HG02884 (cell line): ENCODE measurements around the gene L3MBTL4.
"Not testable (repeated sequence)": the region's sequence is repeated elsewhere in the genome, so short reads cannot be mapped to it uniquely, and the experiment has no call there.

Experiments
- ATAC-seq: cut with Tn5 transposase; IDR thresholded peaks from one replicate; pipeline ENCODE4 v1.9.1; 2021; ENCODE audit warnings: mild to moderate bottlenecking, moderate library complexity; ENCODE audit not compliant: unreplicated experiment

Gene L3MBTL4

GRCh38 chr18:6406910-6407470 is 7.7 kb downstream of the L3MBTL4 start:
- no peak for ATAC-seq

- ATAC-seq: no peak
Observed at GRCh38 chr18:6406075-6406909, 8.4 kb downstream of the L3MBTL4 start.

GRCh38 chr18:6405237-6406074 is 9.3 kb downstream of the L3MBTL4 start:
- ATAC-seq: no peak

GRCh38 chr18:6404834-6405233 is 9.9 kb downstream of the L3MBTL4 start:
- ATAC-seq: no peak

- ATAC-seq: no peak
Observed at GRCh38 chr18:6401687-6402086, 13.0 kb downstream of the L3MBTL4 start.

- ATAC-seq: no peak
Observed at GRCh38 chr18:6399776-6400175, 14.9 kb downstream of the L3MBTL4 start.

- no peak for ATAC-seq
Observed at GRCh38 chr18:6397931-6398566, 16.7 kb downstream of the L3MBTL4 start.

- no peak for ATAC-seq
Observed at GRCh38 chr18:6396847-6397246, 17.9 kb downstream of the L3MBTL4 start.

GRCh38 chr18:6396276-6396675 is 18.4 kb downstream of the L3MBTL4 start:
- ATAC-seq: no peak

GRCh38 chr18:6389005-6389404 is 25.7 kb downstream of the L3MBTL4 start:
- ATAC-seq: no peak

- no peak for ATAC-seq
Observed at GRCh38 chr18:6382963-6383362, 31.7 kb downstream of the L3MBTL4 start.

GRCh38 chr18:6377473-6377872 is 37.2 kb downstream of the L3MBTL4 start:
- ATAC-seq: not testable (repeated sequence)

- ATAC-seq: no peak
Observed at GRCh38 chr18:6376433-6377229, 38.1 kb downstream of the L3MBTL4 start.

- no peak for ATAC-seq
Observed at GRCh38 chr18:6374935-6375529, 39.7 kb downstream of the L3MBTL4 start.

GRCh38 chr18:6374340-6374739 is 40.4 kb downstream of the L3MBTL4 start:
- ATAC-seq: no peak

GRCh38 chr18:6373187-6373586 is 41.5 kb downstream of the L3MBTL4 start:
- no peak for ATAC-seq

GRCh38 chr18:6370886-6371635 is 43.6 kb downstream of the L3MBTL4 start:
- no peak for ATAC-seq

- no peak for ATAC-seq
Observed at GRCh38 chr18:6370410-6370809, 44.3 kb downstream of the L3MBTL4 start.

GRCh38 chr18:6368017-6368416 is 46.7 kb downstream of the L3MBTL4 start:
- no peak for ATAC-seq
